Mesothelial cell of epicardium (in vitro differentiated cells): ENCODE results near the gene SIDT1. TPM values are rescaled to one million over a fixed set of nuclear protein-coding genes. Genes with fewer than 3 reads are reported as not detected.

ENCODE experiments used
- DNase-seq, 2 experiments: peaks; one replicate each; pipeline ENCODE4 v3.0.0; 2021; ENCODE audit warnings: low spot score in 2 of 2; ENCODE audit not compliant: unreplicated experiment in 2 of 2
- H3K27ac Mint-ChIP-seq: 2 replicates; pipeline ENCODE4 v1.8.0; 2021; ENCODE audit warnings: mixed read lengths
- H3K27me3 Mint-ChIP-seq: 2 replicates; pipeline ENCODE4 v1.8.0; 2021; ENCODE audit warnings: low read depth, mixed read lengths
- H3K36me3 Mint-ChIP-seq: 2 replicates; pipeline ENCODE4 v1.8.0; 2021; ENCODE audit warnings: mixed read lengths
- H3K4me1 Mint-ChIP-seq: 2 replicates; pipeline ENCODE4 v1.8.0; 2021; ENCODE audit warnings: mixed read lengths
- H3K4me3 Mint-ChIP-seq: 2 replicates; pipeline ENCODE4 v1.8.0; 2021; ENCODE audit warnings: mild to moderate bottlenecking, moderate library complexity, mixed read lengths
- H3K9me3 Mint-ChIP-seq: 2 replicates; pipeline ENCODE4 v1.8.0; 2021; ENCODE audit warnings: mixed read lengths
- total RNA-seq: library from RNA; stranded (reverse); gene quantifications from 3 replicates; pipeline ENCODE4 v1.2.1, GENCODE V29; 2021
- TF ChIP-seq, protein P1 (sequence below): fragments of 200-600 bp; sonication (generic); IDR thresholded peaks from one replicate; pipeline ENCODE4 v1.5.0; 2021; ENCODE audit warnings: antibody characterized with exemption; ENCODE audit not compliant: unreplicated experiment

The SIDT1 gene
- total RNA-seq, 1 donor from 2014 or later = not detected

DNA sequence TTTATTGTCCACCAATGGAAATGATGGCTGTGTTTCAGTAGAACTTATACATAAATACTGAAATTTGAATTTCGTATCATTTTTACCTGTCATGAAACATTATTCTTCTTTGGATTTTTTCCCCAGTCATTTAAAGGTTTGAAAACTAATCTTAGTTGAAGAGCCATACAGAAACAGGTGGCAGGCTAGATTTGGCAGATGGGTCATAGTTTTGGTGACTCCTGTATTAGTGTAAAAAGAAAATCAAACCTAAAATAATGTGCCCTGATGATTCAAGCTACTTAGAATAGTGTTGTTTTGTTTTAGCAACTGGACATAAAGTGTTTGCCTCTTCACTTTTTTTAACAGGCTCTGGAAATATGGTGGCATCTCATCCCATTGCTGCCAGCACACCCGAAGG lies 68.9 kb downstream of the SIDT1 start:
- peaks cover 22% of the 10 kb centered on the region for H3K27me3 Mint-ChIP-seq
- TF ChIP-seq, protein P1, sequence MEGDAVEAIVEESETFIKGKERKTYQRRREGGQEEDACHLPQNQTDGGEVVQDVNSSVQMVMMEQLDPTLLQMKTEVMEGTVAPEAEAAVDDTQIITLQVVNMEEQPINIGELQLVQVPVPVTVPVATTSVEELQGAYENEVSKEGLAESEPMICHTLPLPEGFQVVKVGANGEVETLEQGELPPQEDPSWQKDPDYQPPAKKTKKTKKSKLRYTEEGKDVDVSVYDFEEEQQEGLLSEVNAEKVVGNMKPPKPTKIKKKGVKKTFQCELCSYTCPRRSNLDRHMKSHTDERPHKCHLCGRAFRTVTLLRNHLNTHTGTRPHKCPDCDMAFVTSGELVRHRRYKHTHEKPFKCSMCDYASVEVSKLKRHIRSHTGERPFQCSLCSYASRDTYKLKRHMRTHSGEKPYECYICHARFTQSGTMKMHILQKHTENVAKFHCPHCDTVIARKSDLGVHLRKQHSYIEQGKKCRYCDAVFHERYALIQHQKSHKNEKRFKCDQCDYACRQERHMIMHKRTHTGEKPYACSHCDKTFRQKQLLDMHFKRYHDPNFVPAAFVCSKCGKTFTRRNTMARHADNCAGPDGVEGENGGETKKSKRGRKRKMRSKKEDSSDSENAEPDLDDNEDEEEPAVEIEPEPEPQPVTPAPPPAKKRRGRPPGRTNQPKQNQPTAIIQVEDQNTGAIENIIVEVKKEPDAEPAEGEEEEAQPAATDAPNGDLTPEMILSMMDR = no peak
- H3K9me3 Mint-ChIP-seq = no peaks in the 10 kb centered on the region
- H3K4me3 Mint-ChIP-seq = no peak overlapping the region
- DNase-seq = no peak
- no peaks in the 10 kb centered on the region for H3K36me3 Mint-ChIP-seq
- H3K4me1 Mint-ChIP-seq = no peaks in the 10 kb centered on the region
- H3K27ac Mint-ChIP-seq = no peak overlapping the region

DNA sequence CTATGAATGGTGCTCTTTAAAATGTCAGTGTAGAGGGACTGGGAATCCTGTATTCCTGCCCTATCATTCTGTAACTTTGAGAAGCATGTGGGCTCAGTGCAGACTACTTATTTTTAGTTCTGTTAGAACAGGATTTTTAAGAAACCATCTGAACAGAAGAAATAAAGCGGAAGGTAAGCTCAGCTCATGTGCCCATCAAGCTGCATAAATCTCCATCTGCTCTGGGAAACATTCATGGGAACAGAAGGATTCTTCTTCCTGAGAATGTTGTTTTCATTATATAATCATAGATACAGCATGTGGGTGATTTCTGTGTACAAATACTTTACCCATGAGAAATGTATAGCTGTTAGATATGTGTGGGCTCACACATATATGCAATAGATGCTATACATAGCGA lies 69.9 kb downstream of the SIDT1 start:
- DNase-seq = no peak

DNA sequence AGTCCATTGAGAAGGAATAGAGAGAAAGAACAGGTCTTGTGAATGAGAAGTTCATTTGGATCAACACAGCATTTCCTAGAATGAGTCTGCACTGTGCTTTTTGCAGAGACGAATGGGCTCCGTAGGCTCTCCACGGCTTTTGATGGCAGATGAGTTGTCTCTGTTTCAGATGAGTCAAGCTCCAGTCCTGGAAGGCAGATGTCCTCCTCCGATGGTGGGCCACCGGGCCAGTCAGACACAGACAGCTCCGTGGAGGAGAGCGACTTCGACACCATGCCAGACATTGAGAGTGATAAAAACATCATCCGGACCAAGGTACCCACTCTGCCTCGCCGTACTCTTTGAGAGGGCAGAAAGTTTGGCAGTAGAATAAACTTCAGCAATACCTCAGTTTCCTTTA lies 70.5 kb downstream of the SIDT1 start:
- no peak overlapping the region for H3K27ac Mint-ChIP-seq

More for the DNA sequence above, 69.9 kb downstream of the SIDT1 start:
- Mint-ChIP-seq H3K27me3 (peaks cover 21% of the 10 kb centered on the region), H3K27ac (no peak overlapping the region), H3K4me3 (no peak overlapping the region), H3K36me3 (no peaks in the 10 kb centered on the region), H3K4me1 (no peaks in the 10 kb centered on the region), H3K9me3 (no peaks in the 10 kb centered on the region)
- TF ChIP-seq, protein P1 = no peak

DNA sequence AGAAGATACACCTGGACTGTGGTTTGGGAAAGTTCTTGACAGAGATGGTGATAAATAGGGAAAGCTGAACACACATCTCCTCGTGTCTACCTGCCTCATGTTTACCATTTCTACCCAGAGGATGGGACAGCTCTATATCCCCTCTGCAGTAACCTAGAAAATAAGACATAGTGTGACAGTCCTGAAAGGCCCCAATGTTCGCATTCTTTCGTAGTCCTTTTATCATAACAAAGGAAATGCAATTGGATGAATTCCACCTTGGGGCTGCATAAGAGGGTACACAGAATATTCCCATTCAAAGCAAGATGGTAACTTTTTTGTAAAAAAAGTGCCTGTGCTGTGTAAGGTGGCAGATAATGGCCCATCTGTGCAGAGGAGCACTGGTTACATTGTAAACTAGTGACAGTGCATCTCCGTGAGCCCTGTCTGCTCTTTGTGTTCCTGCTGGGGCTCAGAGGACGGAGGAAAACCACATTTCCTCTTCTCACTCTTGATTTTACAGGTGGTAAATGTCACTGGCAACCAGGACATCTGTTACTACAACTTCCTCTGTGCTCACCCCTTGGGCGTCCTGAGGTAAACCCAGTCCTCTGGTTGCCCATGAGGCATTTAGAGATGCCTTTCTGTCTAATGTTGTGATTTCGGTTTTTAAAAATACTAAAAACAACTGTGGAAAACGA lies 74.3 kb downstream of the SIDT1 start:
- Mint-ChIP-seq H3K4me1 (no peaks in the 10 kb centered on the region), H3K4me3 (no peak overlapping the region), H3K27me3 (peaks cover 16% of the 10 kb centered on the region), H3K27ac (no peak overlapping the region), H3K36me3 (no peaks in the 10 kb centered on the region), H3K9me3 (no peaks in the 10 kb centered on the region)
- TF ChIP-seq, protein P1 = no peak
- DNase-seq = no peak

More for the DNA sequence above, 70.5 kb downstream of the SIDT1 start:
- H3K9me3 Mint-ChIP-seq = no peaks in the 10 kb centered on the region
- TF ChIP-seq, protein P1 = no peak
- no peak overlapping the region for H3K4me3 Mint-ChIP-seq
- no peaks in the 10 kb centered on the region for H3K4me1 Mint-ChIP-seq
- H3K27me3 Mint-ChIP-seq = peaks cover 21% of the 10 kb centered on the region
- H3K36me3 Mint-ChIP-seq = no peaks in the 10 kb centered on the region
- no peak for DNase-seq

DNA sequence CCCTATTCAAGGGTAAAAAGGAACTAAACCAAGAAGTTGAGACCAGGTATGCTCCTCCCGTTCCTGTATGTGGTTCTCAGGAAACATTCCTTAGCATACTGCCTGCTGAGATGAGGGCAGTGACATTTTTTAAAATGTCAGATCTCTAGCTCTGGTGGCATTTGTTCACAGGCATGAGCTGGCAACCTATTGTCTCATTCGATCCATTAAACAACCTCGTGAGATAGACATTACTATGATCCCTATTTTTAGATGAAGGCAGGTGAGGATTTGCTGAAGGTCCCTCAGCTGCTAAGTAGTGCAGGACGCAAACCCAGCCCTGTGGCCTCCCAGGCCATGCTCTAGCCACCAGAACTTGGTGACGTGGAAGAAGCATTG lies 74.9 kb downstream of the SIDT1 start:
- Mint-ChIP-seq H3K27ac (no peak overlapping the region), H3K4me3 (no peak overlapping the region), H3K36me3 (no peaks in the 10 kb centered on the region), H3K9me3 (no peaks in the 10 kb centered on the region), H3K27me3 (peaks cover 11% of the 10 kb centered on the region), H3K4me1 (no peaks in the 10 kb centered on the region)
- DNase-seq = no peak
- TF ChIP-seq, protein P1 = no peak

DNA sequence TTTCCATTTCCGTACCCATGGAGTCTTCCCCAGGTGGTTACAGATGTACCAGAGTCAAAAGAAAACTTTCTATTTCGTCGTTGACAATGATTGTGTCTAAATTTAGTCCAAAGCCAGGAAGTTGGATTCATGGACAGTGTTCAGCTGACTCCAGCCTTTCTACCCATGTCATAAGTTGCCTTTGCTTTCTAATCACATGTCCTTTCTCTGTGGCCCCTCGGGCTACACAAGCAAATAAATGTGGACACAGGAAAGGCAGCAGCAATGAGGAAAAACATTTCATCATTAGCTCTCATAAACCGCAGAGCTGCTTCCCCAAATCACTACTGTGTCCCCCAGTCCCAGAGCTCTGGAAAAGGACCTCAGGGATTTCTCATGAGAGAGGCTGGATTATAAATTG lies 82.0 kb downstream of the SIDT1 start:
- H3K4me3 Mint-ChIP-seq = no peak overlapping the region
- no peaks in the 10 kb centered on the region for H3K9me3 Mint-ChIP-seq
- no peaks in the 10 kb centered on the region for H3K27me3 Mint-ChIP-seq
- TF ChIP-seq, protein P1 = no peak
- no peak overlapping the region for H3K27ac Mint-ChIP-seq
- H3K36me3 Mint-ChIP-seq = no peaks in the 10 kb centered on the region
- DNase-seq = no peak
- H3K4me1 Mint-ChIP-seq = no peaks in the 10 kb centered on the region
